ENCODE measurements around the gene SLC39A7. TPM values are rescaled to one million over a fixed set of nuclear protein-coding genes. Genes with fewer than 3 reads are reported as not detected.
A peak's percentile ranks its signal among the peaks of the same experiment; 100 is the strongest.

The SLC39A7 gene
- total RNA-seq, 1 donor from 2014 or later: 31.7 TPM

GRCh38 chr6:33203443-33204164 is 2.9 kb downstream of the SLC39A7 start:
- Mint-ChIP-seq H3K36me3 (ENCODE audit: low read depth) (peaks cover 37% of the 10 kb centered on the region), H3K27me3 (no peaks in the 10 kb centered on the region), H3K4me3 (peak overlapping the region; percentile 87), H3K9me3 (no peaks in the 10 kb centered on the region), H3K27ac (peak overlapping the region; percentile 32), H3K4me1 (peaks cover 70% of the 10 kb centered on the region)
- DNase-seq (no peak), ATAC-seq (ENCODE audit: low read depth) (no peak)
- intact Hi-C loops (cut with micrococcal nuclease): loop anchor here (5.0 to 10.0 kb wide), 3 partner anchors 1006 to 1229 kb away; partner anchors contain the start of genes AGPAT1, DXO and RNF5
- CTCF ChIA-PET: interaction anchor here (1.6 kb wide), 1 partner anchor 44 kb away, joined by 4 read pairs; no protein-coding TSS in a partner anchor
- POLR2A ChIA-PET: interaction anchor here (1.1 kb wide), 1 partner anchor 68 kb away, joined by 4 read pairs; no protein-coding TSS in a partner anchor
- TF ChIP-seq, protein P1, sequence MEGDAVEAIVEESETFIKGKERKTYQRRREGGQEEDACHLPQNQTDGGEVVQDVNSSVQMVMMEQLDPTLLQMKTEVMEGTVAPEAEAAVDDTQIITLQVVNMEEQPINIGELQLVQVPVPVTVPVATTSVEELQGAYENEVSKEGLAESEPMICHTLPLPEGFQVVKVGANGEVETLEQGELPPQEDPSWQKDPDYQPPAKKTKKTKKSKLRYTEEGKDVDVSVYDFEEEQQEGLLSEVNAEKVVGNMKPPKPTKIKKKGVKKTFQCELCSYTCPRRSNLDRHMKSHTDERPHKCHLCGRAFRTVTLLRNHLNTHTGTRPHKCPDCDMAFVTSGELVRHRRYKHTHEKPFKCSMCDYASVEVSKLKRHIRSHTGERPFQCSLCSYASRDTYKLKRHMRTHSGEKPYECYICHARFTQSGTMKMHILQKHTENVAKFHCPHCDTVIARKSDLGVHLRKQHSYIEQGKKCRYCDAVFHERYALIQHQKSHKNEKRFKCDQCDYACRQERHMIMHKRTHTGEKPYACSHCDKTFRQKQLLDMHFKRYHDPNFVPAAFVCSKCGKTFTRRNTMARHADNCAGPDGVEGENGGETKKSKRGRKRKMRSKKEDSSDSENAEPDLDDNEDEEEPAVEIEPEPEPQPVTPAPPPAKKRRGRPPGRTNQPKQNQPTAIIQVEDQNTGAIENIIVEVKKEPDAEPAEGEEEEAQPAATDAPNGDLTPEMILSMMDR (IDR thresholded peaks at IDR 0.05): no peak

DNA sequence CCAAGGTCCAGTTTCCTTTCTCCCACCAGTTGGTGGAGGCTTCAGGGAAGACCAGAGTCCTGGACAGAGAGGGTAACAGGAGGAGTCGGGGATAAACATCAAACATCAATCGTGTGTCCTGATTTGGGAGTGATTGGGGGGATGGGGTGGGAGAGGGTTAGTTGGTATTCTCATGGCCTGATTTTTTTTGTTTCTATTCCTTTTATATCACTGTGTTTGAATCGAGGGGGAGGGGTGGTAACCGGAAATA is 3.4 kb downstream of the SLC39A7 start:
- ChIA-PET POLR2A (interaction anchor here (0.6 to 1.3 kb wide), 6 partner anchors 42 to 232 kb away, joined by 3 to 12 read pairs (median 4); partner anchors contain the start of genes RPS18 and VPS52), CTCF (interaction anchor here (1.3 kb wide), 1 partner anchor 44 kb away, joined by 3 read pairs; no protein-coding TSS in a partner anchor)

DNA sequence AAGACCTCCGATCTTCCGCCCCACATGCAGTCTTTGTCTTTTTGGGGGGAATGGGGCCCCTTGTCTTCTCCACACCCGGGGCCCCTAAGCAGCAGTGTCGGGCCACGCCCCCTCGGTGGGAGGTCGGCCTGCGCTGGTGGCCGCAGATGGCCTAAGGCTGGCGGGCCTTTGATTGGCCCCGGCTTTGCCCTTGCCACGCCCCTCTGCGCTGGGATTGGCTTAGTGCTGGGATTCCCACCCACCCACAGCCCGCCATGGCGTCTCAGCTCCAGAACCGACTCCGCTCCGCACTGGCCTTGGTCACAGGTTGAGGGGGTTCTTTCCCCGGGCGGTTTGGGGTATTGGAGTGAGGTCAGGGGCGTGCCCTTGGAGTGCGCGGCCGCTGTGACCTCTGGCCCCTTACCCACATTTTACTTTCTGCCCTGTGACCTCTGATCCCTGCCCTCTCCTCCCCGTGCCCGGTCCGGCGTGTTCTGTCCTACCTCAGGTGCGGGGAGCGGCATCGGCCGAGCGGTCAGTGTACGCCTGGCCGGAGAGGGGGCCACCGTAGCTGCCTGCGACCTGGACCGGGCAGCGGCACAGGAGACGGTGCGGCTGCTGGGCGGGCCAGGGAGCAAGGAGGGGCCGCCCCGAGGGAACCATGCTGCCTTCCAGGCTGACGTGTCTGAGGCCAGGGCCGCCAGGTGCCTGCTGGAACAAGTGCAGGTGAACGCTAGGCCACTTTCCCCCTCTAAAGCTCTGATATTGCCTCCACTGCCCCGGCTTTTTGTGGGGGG is 3.9 kb downstream of the SLC39A7 start, which contains the start of gene HSD17B8:
TSS of gene HSD17B8 (plus strand) at position 241 of the 776 bp plus-strand sequence. CDS start at position 255, 14 bp downstream.
- DNase-seq: peak; percentile 79
- Mint-ChIP-seq H3K4me3 (peak within 1 kb of the TSS; percentile 87), H3K36me3 (ENCODE audit: low read depth) (peaks cover 38% of the 10 kb centered on the region), H3K27ac (peak within 1 kb of the TSS; percentile 71), H3K9me3 (no peaks in the 10 kb centered on the region), H3K4me1 (peaks cover 68% of the 10 kb centered on the region), H3K27me3 (no peaks in the 10 kb centered on the region)
- intact Hi-C loops (cut with micrococcal nuclease): loop anchor here (5.0 to 10.0 kb wide), 4 partner anchors 228 to 1230 kb away; partner anchors contain the start of genes AGPAT1, DXO and RNF5
- TF ChIP-seq, protein P1 (IDR thresholded peaks at IDR 0.05): no peak
- POLR2A ChIA-PET: interaction anchor here (0.5 to 1.3 kb wide), 14 partner anchors 43 to 1621 kb away, joined by 3 to 12 read pairs (median 4); partner anchors contain the start of genes RPS18 and VPS52
- peak; percentile 64 for ATAC-seq (ENCODE audit: low read depth)
- CTCF ChIA-PET: interaction anchor here (1.3 kb wide), 1 partner anchor 43 kb away, joined by 3 read pairs; no protein-coding TSS in a partner anchor

More for the DNA sequence above, 3.4 kb downstream of the SLC39A7 start:
- Mint-ChIP-seq H3K36me3 (ENCODE audit: low read depth) (peaks cover 35% of the 10 kb centered on the region), H3K9me3 (no peaks in the 10 kb centered on the region), H3K27me3 (no peaks in the 10 kb centered on the region), H3K4me1 (peaks cover 70% of the 10 kb centered on the region), H3K27ac (peak overlapping the region; percentile 41), H3K4me3 (peak overlapping the region; percentile 87)
- ATAC-seq (ENCODE audit: low read depth) (no peak), DNase-seq (no peak)
- TF ChIP-seq, protein P1 (IDR thresholded peaks at IDR 0.05): no peak
- intact Hi-C loops (cut with micrococcal nuclease): loop anchor here (5.0 to 10.0 kb wide), 3 partner anchors 1007 to 1229 kb away; partner anchors contain the start of genes AGPAT1, DXO and RNF5

- Mint-ChIP-seq H3K9me3 (no peaks in the 10 kb centered on the region), H3K4me3 (peak overlapping the region; percentile 87), H3K27me3 (no peaks in the 10 kb centered on the region), H3K36me3 (ENCODE audit: low read depth) (peaks cover 43% of the 10 kb centered on the region), H3K4me1 (peaks cover 65% of the 10 kb centered on the region), H3K27ac (peak overlapping the region; percentile 71)
- TF ChIP-seq, protein P1 (IDR thresholded peaks at IDR 0.05): no peak
- ATAC-seq (ENCODE audit: low read depth) (no peak), DNase-seq (no peak)
- intact Hi-C loops (cut with micrococcal nuclease): loop anchor here (5.0 to 10.0 kb wide), 2 partner anchors 227 to 1231 kb away; partner anchors contain the start of gene DXO
- ChIA-PET CTCF (interaction anchor here (1.3 kb wide), 1 partner anchor 42 kb away, joined by 3 read pairs; no protein-coding TSS in a partner anchor), POLR2A (interaction anchor here (0.6 to 1.3 kb wide), 7 partner anchors 7 to 519 kb away, joined by 3 to 6 read pairs (median 3); no protein-coding TSS in a partner anchor)
Measured at GRCh38 chr6:33205191-33206026, 4.7 kb downstream of the SLC39A7 start.

All from activated B cell treated with CpG ODN at 0.5 μM for 24 hours (primary cell).